IPS DF 19.7 (cell line): ENCODE results near the gene DPM2.

Source experiments
- DNase-seq: peaks from one replicate; pipeline ENCODE4 v3.0.0-alpha.2; 2013; ENCODE audit warnings: low read depth, low spot score

DPM2 gene

GRCh38 chr9:127918183-127919107 lies 19.2 kb downstream of the DPM2 start:
- no peak for DNase-seq

- DNase-seq = no peak
Measured at GRCh38 chr9:127917603-127918002, 20.1 kb downstream of the DPM2 start.

GRCh38 chr9:127916720-127917581 lies 20.7 kb downstream of the DPM2 start, which contains the start of gene ST6GALNAC4:
TSS of gene ST6GALNAC4 (minus strand) at chr9:127917041. CDS start at chr9:127916419, 622 bp downstream.
- no peak for DNase-seq

GRCh38 chr9:127915801-127916719 lies 21.6 kb downstream of the DPM2 start:
- DNase-seq = no peak

- no peak for DNase-seq
Measured at GRCh38 chr9:127915325-127915752, 22.3 kb downstream of the DPM2 start.

GRCh38 chr9:127913682-127914081 lies 24.0 kb downstream of the DPM2 start:
- no peak for DNase-seq

GRCh38 chr9:127912882-127913281 lies 24.8 kb downstream of the DPM2 start:
- DNase-seq = no peak

- DNase-seq = no peak
Measured at GRCh38 chr9:127912296-127912695, 25.4 kb downstream of the DPM2 start.

GRCh38 chr9:127910613-127911205 lies 26.9 kb downstream of the DPM2 start:
- DNase-seq = no peak

- no peak for DNase-seq
Measured at GRCh38 chr9:127909839-127910273, 27.8 kb downstream of the DPM2 start.

GRCh38 chr9:127908660-127908926 lies 29.1 kb downstream of the DPM2 start:
- no peak for DNase-seq

GRCh38 chr9:127907867-127908659 lies 29.6 kb downstream of the DPM2 start:
- no peak for DNase-seq

GRCh38 chr9:127905788-127906191 lies 31.9 kb downstream of the DPM2 start:
- DNase-seq = no peak

GRCh38 chr9:127905004-127905728 lies 32.5 kb downstream of the DPM2 start:
- no peak for DNase-seq

GRCh38 chr9:127904561-127905003 lies 33.1 kb downstream of the DPM2 start:
- no peak for DNase-seq

- DNase-seq = no peak
Measured at GRCh38 chr9:127903557-127904475, 33.8 kb downstream of the DPM2 start.

- DNase-seq = no peak
Measured at GRCh38 chr9:127899128-127899943, 38.3 kb downstream of the DPM2 start, which contains the start of gene ST6GALNAC6. TSS of gene ST6GALNAC6 (minus strand) at chr9:127899603. CDS start at chr9:127897981, 1,622 bp downstream.
